SKM-1 (cell line): ENCODE data around the gene PLSCR3.
"Not testable (repeated sequence)": the region's sequence is repeated elsewhere in the genome, so short reads cannot be mapped to it uniquely, and the experiment has no call there.

Experiments used
- DNase-seq: peaks from one replicate; lab custom pipeline; 2025; ENCODE audit not compliant: unreplicated experiment; lab: John Stamatoyannopoulos, UW

PLSCR3 gene

GRCh38 chr17:7382901-7383300 is 11.4 kb downstream of the PLSCR3 start:
- no peak for DNase-seq

- DNase-seq = no peak
These were observed 13.3 kb downstream of the PLSCR3 start, which contains the start of gene TNK1 for GRCh38 chr17:7380855-7381683. Gene TNK1, plus strand, starts transcription at chr17:7381089. Its CDS starts 1,838 bp downstream, at chr17:7382927.

DNA sequence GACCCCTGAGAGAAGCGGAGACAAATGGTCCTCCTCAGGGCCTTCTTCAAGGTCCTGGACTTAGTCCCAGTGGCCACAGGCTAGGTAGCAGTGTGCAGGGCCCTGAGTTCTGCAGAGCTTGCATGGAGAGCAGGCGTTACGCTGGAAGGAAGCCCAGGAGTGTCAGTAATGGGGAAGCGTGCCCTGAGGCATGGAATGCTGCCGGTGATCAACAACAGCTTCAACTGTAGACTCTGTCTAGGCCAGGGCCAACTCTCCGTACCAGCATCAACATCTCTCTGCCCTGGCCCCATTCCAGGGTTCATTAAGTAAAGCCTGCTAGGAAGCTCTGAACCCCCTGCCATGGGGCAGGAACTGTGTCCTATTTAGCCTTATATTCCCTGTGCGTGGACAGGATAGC is 14.0 kb downstream of the PLSCR3 start:
- no peak for DNase-seq

GRCh38 chr17:7379134-7379533 is 15.2 kb downstream of the PLSCR3 start:
- DNase-seq = no peak

DNA sequence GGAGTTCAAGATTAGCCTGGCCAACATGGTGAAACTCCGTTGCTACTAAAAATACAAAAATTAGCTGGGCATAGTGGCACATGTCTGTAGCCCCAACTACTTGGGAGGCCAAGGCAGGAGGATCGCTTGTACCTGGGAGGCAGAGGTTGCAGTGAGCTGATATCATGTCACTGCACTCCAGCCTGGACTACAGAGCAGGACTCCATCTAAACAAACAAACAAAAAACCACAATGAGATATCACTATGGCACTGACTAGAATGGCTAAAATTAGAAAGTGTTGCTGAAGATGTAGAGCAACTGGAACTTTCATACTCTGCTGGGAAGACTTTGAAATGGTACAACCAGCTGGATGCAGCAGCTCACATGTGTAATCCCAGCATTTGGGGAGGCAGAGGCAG is 20.0 kb downstream of the PLSCR3 start:
- DNase-seq = no peak

GRCh38 chr17:7370853-7371252 is 23.5 kb downstream of the PLSCR3 start:
- no peak for DNase-seq

- DNase-seq = no peak
These were observed 24.5 kb downstream of the PLSCR3 start for GRCh38 chr17:7369825-7370224.

GRCh38 chr17:7368599-7368994 is 25.7 kb downstream of the PLSCR3 start:
- not testable (repeated sequence) for DNase-seq

DNA sequence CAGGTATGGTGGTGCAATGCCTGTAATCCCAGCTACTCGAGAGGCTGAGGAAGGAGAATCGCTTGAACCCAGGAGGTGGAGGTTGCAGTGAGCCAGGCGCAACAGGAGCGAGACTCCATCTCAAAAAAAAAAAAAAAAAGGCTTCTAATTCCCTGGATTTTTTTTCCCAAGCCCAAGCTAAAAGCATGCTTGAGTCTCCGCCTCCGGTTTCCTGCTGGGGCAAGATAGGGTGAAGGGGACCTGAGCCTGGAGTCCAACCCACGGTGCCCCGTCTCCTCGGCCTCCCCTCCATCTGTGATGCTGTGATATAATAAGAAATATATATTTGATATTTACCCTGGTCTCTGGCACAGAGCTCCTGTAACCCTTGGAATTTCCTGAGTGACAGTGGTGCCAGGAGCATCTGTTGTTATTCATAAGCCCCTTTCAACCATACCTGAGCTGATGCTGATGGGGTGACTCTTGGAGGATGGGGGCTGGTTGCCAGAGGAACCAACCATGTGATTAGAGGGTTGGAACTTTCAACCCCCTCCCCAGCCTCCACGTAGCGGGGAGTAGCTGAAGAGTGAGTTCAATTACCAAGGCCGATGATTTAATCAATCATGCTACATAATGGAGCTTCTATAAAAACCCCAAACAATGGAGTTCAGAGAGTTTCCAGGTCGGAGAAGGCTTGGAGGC is 26.3 kb downstream of the PLSCR3 start:
- no peak for DNase-seq

GRCh38 chr17:7367083-7367482 is 27.2 kb downstream of the PLSCR3 start:
- DNase-seq = no peak

- DNase-seq = not testable (repeated sequence)
These were observed 28.4 kb downstream of the PLSCR3 start for GRCh38 chr17:7365963-7366362.

DNA sequence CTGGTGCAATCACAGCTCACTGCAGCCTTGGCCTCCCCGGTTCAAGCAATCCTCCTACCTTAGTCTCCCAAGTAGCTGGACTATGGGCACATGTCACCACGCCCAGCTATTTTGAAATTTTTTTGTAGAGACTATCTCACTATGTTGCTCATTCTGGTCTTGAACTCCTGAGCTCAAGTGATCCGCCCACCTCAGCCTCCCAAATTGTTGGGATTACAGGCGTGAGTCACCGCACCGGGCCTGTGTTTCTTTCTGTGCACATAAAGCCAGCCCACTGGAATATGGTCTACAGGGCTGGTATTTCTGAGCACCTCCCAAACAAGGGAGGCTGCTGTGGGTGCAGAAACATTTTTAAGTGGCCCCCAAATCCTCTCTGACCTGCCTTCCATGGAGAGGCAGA is 31.0 kb downstream of the PLSCR3 start:
- DNase-seq = no peak

- DNase-seq = no peak
These were observed 32.4 kb downstream of the PLSCR3 start for GRCh38 chr17:7361906-7362305.

GRCh38 chr17:7357381-7357780 is 36.9 kb downstream of the PLSCR3 start:
- DNase-seq = no peak

DNA sequence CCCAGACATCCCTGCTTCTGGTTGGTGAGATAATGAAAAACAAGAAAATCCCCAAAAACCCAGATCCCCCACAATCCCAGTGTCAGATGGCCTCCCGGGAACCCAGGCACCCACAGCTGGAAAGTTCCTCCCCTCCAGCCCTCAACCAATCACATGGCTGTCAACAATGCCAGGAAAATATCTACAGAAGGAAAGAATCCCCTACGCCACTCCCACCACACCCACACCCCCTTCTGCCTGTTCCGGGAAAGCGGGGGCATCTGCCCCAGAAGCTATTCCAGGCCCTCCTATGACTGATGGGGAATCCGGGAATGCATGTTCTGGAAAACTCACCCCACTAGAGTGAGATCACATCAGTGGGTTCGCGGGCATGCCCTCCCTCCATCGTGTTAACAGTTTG is 37.6 kb downstream of the PLSCR3 start:
- DNase-seq = no peak

DNA sequence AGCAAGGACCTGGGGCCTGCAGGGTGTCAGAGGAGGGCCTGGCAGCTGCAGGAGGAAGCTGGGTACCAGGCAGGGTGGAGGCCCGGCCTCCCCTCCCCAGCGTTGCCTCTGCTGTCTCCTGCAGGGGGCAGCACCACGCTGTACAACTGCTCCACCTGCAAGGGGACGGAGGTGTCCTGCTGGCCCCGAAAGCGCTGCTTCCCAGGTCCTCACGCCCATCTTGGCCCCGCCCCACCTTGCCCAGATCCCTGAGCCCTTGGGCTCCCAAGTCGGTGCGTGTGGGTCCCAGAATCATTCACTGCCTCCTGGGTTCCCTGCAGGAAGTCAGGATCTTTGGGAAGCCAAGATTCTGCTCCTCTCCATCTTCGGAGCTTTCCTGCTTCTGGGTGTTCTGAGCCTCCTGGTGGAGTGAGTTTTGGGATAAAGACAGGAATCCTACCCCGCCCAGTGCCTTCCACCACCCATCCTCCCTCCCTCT is 38.2 kb downstream of the PLSCR3 start:
- DNase-seq = no peak

GRCh38 chr17:7355573-7355972 is 38.8 kb downstream of the PLSCR3 start:
- DNase-seq = no peak

GRCh38 chr17:7355053-7355452 is 39.3 kb downstream of the PLSCR3 start, which contains the start of gene TMEM95:
Gene TMEM95, plus strand, starts transcription at chr17:7355156. Its CDS starts 49 bp downstream, at chr17:7355205.
- no peak for DNase-seq

DNA sequence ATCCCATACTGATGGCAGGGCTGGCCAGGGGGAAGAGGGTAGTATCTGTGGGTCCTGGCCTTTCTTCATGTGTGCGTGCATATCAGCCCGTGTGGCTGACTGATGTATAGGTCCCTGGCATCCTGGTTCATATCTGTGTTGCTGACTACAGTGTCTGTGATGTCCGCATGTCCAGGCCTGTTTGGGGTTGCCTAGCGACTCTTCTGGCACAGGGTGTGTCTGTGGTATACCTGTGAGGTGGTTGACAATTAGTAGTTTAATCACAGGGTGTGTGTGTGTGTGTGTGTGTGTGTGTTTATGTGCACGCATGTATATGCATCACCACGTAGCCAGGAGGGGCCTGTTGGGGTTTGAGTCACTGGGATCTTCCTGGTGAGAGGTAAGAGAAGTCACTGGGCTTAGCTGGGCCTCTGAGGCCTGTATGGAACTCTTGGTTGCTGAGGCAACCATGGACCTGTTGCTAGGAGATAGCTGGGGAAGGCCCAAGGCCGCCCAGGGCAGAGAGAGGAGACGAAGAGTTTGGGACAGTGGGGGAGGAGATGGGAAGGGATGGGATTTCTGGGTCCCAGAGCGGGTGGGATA is 40.0 kb downstream of the PLSCR3 start:
- no peak for DNase-seq

DNA sequence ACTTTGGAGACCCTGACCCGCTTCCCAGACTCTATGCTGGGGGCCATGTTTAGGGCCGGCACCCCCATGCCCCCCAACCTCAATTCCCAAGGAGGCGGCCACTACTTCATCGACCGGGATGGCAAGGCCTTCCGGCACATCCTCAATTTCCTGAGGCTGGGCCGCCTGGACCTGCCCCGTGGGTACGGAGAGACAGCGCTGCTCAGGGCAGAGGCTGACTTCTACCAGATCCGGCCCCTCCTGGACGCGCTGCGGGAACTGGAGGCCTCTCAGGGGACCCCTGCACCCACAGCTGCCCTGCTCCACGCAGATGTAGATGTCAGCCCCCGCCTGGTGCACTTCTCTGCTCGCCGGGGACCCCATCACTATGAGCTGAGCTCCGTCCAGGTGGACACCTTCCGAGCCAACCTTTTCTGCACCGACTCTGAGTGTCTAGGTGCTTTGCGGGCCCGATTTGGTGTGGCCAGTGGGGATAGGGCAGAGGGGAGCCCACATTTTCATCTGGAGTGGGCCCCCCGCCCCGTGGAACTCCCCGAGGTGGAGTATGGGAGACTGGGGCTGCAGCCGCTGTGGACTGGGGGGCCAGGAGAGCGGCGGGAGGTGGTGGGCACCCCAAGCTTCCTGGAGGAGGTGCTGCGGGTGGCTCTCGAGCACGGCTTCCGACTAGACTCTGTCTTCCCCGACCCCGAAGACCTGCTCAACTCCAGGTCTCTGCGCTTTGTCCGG is 41.3 kb downstream of the PLSCR3 start:
- no peak for DNase-seq

DNA sequence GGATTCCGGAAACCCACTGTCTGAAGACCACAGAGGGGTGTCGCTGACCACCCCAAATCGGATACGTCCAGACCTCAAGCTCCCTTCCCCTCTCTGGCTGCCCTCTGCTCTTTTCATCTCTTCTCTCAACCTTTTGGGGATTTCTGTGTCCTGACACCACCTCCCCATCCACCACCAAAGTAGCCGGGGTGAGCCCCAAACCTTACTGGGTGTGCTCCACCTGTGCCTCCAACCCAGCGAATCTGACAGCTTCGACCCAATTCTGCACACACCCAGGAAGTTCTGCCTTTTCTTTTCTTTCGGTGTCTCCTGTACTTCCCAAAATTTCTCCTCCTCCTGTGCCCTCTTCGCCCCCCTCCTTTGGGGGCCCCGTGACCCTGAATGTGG is 41.8 kb downstream of the PLSCR3 start:
- DNase-seq = no peak
